Measurements from ENCODE around the gene CLRN1.

Gene CLRN1

GRCh38 chr3:150998996-150999395 lies 26.5 kb upstream of the CLRN1 start:
- TF ChIP-seq GATA2 (IDR thresholded peaks at IDR 0.05; ENCODE audit: low read depth, low read length) = no peak
- no peak for TF ChIP-seq GATA3 (IDR thresholded peaks at IDR 0.05; ENCODE audit: low read depth, low read length)

DNA sequence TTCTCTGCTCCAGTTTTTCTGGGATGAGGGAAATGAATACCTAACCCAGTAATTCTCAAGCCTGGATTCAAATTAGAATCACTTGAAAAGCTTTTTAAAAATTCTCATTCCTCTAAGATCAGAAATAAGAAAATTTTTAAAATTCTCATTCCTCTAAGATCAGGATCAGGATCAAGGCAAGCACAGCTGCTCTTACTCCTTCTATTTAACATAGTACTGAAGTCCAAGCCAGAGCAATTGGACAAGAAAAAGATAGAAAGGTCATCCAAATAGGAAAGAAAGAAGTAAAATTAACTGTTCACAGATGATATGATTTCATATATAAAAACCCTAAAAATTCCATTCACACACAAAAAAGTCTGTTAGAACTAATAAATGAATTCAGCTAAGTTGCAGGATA lies 24.2 kb upstream of the CLRN1 start:
- no peak for TF ChIP-seq GATA2 (IDR thresholded peaks at IDR 0.05; ENCODE audit: low read depth, low read length)
- no peak for TF ChIP-seq GATA3 (IDR thresholded peaks at IDR 0.05; ENCODE audit: low read depth, low read length)

DNA sequence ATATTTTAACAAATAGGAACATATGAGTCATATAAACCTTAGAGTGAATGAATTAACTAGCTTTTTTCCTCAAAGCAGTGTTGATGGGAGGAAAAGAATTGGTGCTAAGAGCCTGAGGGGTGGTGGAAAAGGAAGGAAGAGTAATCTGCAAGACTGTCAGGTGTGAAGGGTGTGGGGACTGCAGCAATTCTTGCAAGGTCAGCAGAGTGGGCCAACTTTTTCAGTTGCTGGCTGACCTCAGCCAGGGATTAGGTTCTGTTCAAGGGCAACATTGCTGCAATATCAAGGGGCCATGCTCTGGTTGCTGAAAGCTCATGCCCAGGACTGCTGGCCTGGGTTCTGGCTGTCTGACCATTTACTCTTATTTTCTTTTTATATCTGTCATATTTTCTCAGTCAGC lies 23.0 kb upstream of the CLRN1 start:
- no peak for TF ChIP-seq GATA3 (IDR thresholded peaks at IDR 0.05; ENCODE audit: low read depth, low read length)
- TF ChIP-seq GATA2 (IDR thresholded peaks at IDR 0.05; ENCODE audit: low read depth, low read length) = no peak

DNA sequence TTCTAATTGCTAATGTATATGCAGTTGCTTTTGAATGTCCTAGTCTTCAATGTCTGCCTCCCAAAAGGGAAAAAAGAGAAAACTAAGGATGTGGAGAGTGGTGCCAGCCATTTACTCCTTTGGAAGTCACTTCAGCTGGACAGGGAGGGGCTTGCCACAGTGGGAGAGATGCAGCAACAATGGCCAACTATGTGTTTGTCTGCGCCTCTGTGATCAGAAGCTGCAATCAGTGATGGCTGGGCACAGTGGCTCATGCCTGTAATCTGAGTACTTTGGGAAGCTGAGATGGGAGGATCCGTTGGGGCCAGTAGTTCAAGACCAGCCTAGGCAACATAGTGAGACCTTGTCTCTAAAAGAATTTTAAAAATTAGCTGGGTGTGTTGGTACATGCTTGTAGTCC lies 16.7 kb upstream of the CLRN1 start:
- TF ChIP-seq GATA2 (IDR thresholded peaks at IDR 0.05; ENCODE audit: low read depth, low read length) (no peak), GATA3 (IDR thresholded peaks at IDR 0.05; ENCODE audit: low read depth, low read length) (no peak)

GRCh38 chr3:150985711-150986110 lies 13.2 kb upstream of the CLRN1 start:
- TF ChIP-seq GATA2 (IDR thresholded peaks at IDR 0.05; ENCODE audit: low read depth, low read length) (no peak), GATA3 (IDR thresholded peaks at IDR 0.05; ENCODE audit: low read depth, low read length) (no peak)

- TF ChIP-seq GATA2 (IDR thresholded peaks at IDR 0.05; ENCODE audit: low read depth, low read length) = no peak
- no peak for TF ChIP-seq GATA3 (IDR thresholded peaks at IDR 0.05; ENCODE audit: low read depth, low read length)
Observed at GRCh38 chr3:150984066-150984465, 11.5 kb upstream of the CLRN1 start.

- TF ChIP-seq GATA3 (IDR thresholded peaks at IDR 0.05; ENCODE audit: low read depth, low read length) = no peak
- TF ChIP-seq GATA2 (IDR thresholded peaks at IDR 0.05; ENCODE audit: low read depth, low read length) = no peak
Observed at GRCh38 chr3:150978566-150979148, 6.1 kb upstream of the CLRN1 start.

GRCh38 chr3:150975992-150976368 lies 3.5 kb upstream of the CLRN1 start:
- no peak for TF ChIP-seq GATA2 (IDR thresholded peaks at IDR 0.05; ENCODE audit: low read depth, low read length)
- TF ChIP-seq GATA3 (IDR thresholded peaks at IDR 0.05; ENCODE audit: low read depth, low read length) = no peak

GRCh38 chr3:150975086-150975991 lies 2.8 kb upstream of the CLRN1 start:
- TF ChIP-seq GATA3 (IDR thresholded peaks at IDR 0.05; ENCODE audit: low read depth, low read length) (no peak), GATA2 (IDR thresholded peaks at IDR 0.05; ENCODE audit: low read depth, low read length) (no peak)

DNA sequence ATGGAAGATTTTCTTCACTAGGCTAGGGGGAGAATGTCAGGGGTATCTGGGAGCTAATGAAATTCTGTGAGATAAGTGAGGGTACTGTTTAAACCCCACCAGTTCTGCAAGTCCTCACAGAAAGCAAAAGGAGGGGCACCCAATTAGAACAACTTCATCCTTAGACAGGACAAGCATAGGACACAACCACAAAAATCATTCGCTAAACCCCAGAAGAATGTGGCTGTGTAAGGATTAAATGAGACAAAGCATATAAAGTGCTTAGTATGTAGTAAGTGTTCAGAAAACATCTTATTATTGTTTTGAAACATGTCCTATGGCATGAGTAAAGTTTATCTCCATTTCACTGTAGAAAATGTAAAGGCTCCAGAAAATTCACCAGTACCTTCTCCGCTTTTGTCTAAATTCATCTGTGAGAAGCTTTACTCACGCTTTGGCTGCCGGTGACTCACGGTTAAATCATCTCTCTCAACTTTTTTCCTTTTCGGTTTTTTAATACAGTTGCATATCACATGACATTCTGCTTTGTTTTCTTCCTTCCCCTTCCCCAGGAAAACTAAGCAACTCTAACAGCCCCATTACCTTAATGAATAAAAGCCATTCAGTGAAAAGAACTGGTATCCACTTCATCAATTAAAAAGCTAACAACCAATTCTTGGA lies 1.7 kb downstream of the CLRN1 start:
- TF ChIP-seq GATA2 (IDR thresholded peaks at IDR 0.05; ENCODE audit: low read depth, low read length) (no peak), GATA3 (IDR thresholded peaks at IDR 0.05; ENCODE audit: low read depth, low read length) (no peak)

GRCh38 chr3:150968341-150969035 lies 4.0 kb downstream of the CLRN1 start:
- TF ChIP-seq GATA3 (IDR thresholded peaks at IDR 0.05; ENCODE audit: low read depth, low read length) (no peak), GATA2 (IDR thresholded peaks at IDR 0.05; ENCODE audit: low read depth, low read length) (no peak)

- no peak for TF ChIP-seq GATA3 (IDR thresholded peaks at IDR 0.05; ENCODE audit: low read depth, low read length)
- no peak for TF ChIP-seq GATA2 (IDR thresholded peaks at IDR 0.05; ENCODE audit: low read depth, low read length)
Observed at GRCh38 chr3:150965436-150965835, 7.1 kb downstream of the CLRN1 start.

DNA sequence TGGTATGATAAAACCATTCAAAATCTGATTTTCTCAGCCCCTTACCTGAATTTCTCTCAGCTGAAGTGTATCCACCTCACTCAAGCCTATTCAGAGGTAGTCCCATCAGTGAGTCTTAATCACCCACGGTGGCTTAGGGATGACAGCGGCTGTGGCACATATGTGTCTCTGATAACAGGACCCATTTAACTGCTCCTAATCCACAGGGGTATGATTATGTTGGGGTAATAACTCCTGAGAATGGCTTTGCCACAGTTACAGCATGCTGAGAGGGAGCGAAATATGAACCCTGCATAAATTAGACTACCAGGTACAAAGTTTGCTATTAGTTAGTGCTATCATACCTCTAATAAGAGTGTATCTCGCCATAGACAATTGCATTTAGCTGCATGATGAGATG lies 10.6 kb downstream of the CLRN1 start:
- TF ChIP-seq GATA2 (IDR thresholded peaks at IDR 0.05; ENCODE audit: low read depth, low read length) = no peak
- no peak for TF ChIP-seq GATA3 (IDR thresholded peaks at IDR 0.05; ENCODE audit: low read depth, low read length)

Data from SH-SY5Y (cell line).